Smooth muscle cell (in vitro differentiated cells): Measurements from ENCODE around the gene EXOC3L4. TPM values are rescaled to one million over a fixed set of nuclear protein-coding genes. Genes with fewer than 3 reads are reported as not detected.
A peak's percentile ranks its signal among the peaks of the same experiment; 100 is the strongest.

ENCODE experiments used
- DNase-seq: peaks from one replicate; lab custom pipeline; 2025; ENCODE audit not compliant: unreplicated experiment; lab: John Stamatoyannopoulos, UW
- H2AFZ ChIP-seq: fragments of 200-600 bp; sonication (generic); 2 replicates; pipeline ENCODE4 v1.6.0; 2016; ENCODE audit warnings: antibody characterized with exemption, low read depth, mild to moderate bottlenecking
- H3F3A ChIP-seq: fragments of 200-600 bp; sonication (generic); 2 replicates; pipeline ENCODE4 v1.6.0; 2017; ENCODE audit warnings: antibody characterized with exemption, low read depth
- H3K27ac ChIP-seq: fragments of 200-600 bp; sonication (generic); 2 replicates; pipeline ENCODE4 v1.5.1; 2016; ENCODE audit warnings: low read depth, mild to moderate bottlenecking
- H3K27me3 ChIP-seq: fragments of 200-600 bp; sonication (generic); 2 replicates; pipeline ENCODE4 v1.6.1; 2016; ENCODE audit warnings: low read depth, mild to moderate bottlenecking
- H3K36me3 ChIP-seq: fragments of 200-600 bp; sonication (generic); 2 replicates; pipeline ENCODE4 v1.5.1; 2016; ENCODE audit warnings: low read depth
- H3K4me1 ChIP-seq: fragments of 200-600 bp; sonication (generic); 2 replicates; pipeline ENCODE4 v1.5.1; 2016; ENCODE audit warnings: low read depth
- H3K4me2 ChIP-seq: fragments of 200-600 bp; sonication (generic); 2 replicates; pipeline ENCODE4 v1.6.0; 2016; ENCODE audit warnings: mild to moderate bottlenecking
- H3K4me3 ChIP-seq: fragments of 200-600 bp; sonication (generic); 2 replicates; pipeline ENCODE4 v1.5.1; 2016; ENCODE audit warnings: mild to moderate bottlenecking
- H3K79me2 ChIP-seq: fragments of 200-600 bp; sonication (generic); 2 replicates; pipeline ENCODE4 v1.6.0; 2016; ENCODE audit warnings: low read depth, mild to moderate bottlenecking
- H3K9ac ChIP-seq: fragments of 200-600 bp; sonication (generic); 2 replicates; pipeline ENCODE4 v1.6.0; 2016; ENCODE audit warnings: low read depth
- H3K9me3 ChIP-seq: fragments of 200-600 bp; sonication (generic); replicated peaks from 2 replicates; pipeline ENCODE4 v1.5.1; 2016; ENCODE audit warnings: low read depth
- H4K20me1 ChIP-seq: fragments of 200-600 bp; sonication (generic); 2 replicates; pipeline ENCODE4 v1.6.0; 2016; ENCODE audit warnings: low read depth
- CTCF ChIP-seq: fragments of 200-600 bp; sonication (generic); IDR thresholded peaks from 2 replicates; pipeline ENCODE4 v1.5.1; 2017; ENCODE audit warnings: borderline replicate concordance, mild to moderate bottlenecking, antibody characterized with exemption; ENCODE audit not compliant: insufficient read depth, poor library complexity, severe bottlenecking
- WGBS: methylation state at CpG from one replicate; pipeline ENCODE4 v1.1.7; 2016; ENCODE audit warnings: low lambda C conversion rate; 5-methylcytosine and 5-hydroxymethylcytosine counted together
- polyA plus RNA-seq: library from polyadenylated mRNA; unstranded; fragments of >200 nt; fragmentation: Nextera tagmentation; extraction: Ambion mirVana; gene quantifications from 2 replicates; pipeline ENCODE4 v1.2.1, GENCODE V29; 2016
- total RNA-seq: library from RNA; depleted of rRNA; stranded (reverse); fragments of >200 nt; gene quantifications from 2 replicates; pipeline ENCODE4 v1.2.3, GENCODE V29; 2014

The EXOC3L4 gene
- total and polyA plus RNA-seq, 2 experiments from 2014 or later: not detected

- no peaks in the 10 kb centered on the region for H3K9me3 ChIP-seq
- H3K4me2 ChIP-seq: peak overlapping the region; percentile 80
- H2AFZ ChIP-seq: peak overlapping the region; percentile 43
- H3K9ac ChIP-seq: no peak overlapping the region
- WGBS: 31% methylated on average over 17 of the region's 21 CpGs
- no peak for TF ChIP-seq CTCF
- peak overlapping the region; percentile 49 for H3K4me3 ChIP-seq
- H3K36me3 ChIP-seq: no peaks in the 10 kb centered on the region
- peaks cover 5% of the 10 kb centered on the region for H3K4me1 ChIP-seq
- H3F3A ChIP-seq: peaks cover 8% of the 10 kb centered on the region
- no peak for DNase-seq
- no peaks in the 10 kb centered on the region for H3K27me3 ChIP-seq
- H3K27ac ChIP-seq: peak overlapping the region; percentile 25
- H4K20me1 ChIP-seq: no peaks in the 10 kb centered on the region
- H3K79me2 ChIP-seq: no peaks in the 10 kb centered on the region
These were observed 19.7 kb upstream of the EXOC3L4 start for GRCh38 chr14:103074729-103075367.

GRCh38 chr14:103078420-103078749 lies 16.1 kb upstream of the EXOC3L4 start:
- H3K4me3 ChIP-seq: no peak overlapping the region
- no peaks in the 10 kb centered on the region for H3K27me3 ChIP-seq
- no peak overlapping the region for H3K9ac ChIP-seq
- peak; percentile 63 for TF ChIP-seq CTCF
- H3K27ac ChIP-seq: no peak overlapping the region
- no peaks in the 10 kb centered on the region for H3K4me1 ChIP-seq
- H4K20me1 ChIP-seq: no peaks in the 10 kb centered on the region
- WGBS: 13% methylated on average over 9 of the region's 9 CpGs
- DNase-seq: no peak
- H3F3A ChIP-seq: peaks cover 8% of the 10 kb centered on the region
- H3K9me3 ChIP-seq: no peaks in the 10 kb centered on the region
- H3K4me2 ChIP-seq: no peak overlapping the region
- no peak overlapping the region for H2AFZ ChIP-seq
- no peaks in the 10 kb centered on the region for H3K36me3 ChIP-seq
- no peaks in the 10 kb centered on the region for H3K79me2 ChIP-seq

- Histone ChIP-seq H3K9ac (no peak overlapping the region), H2AFZ (no peak overlapping the region), H3K79me2 (no peaks in the 10 kb centered on the region), H3K4me3 (no peak overlapping the region), H3K27me3 (peaks cover 4% of the 10 kb centered on the region), H3K4me1 (no peaks in the 10 kb centered on the region), H3K27ac (no peak overlapping the region), H3K9me3 (no peaks in the 10 kb centered on the region), H4K20me1 (no peaks in the 10 kb centered on the region), H3K4me2 (no peak overlapping the region), H3F3A (peaks cover 8% of the 10 kb centered on the region), H3K36me3 (no peaks in the 10 kb centered on the region)
- 85% methylated on average over 11 of the region's 11 CpGs for WGBS
- TF ChIP-seq CTCF: no peak
- no peak for DNase-seq
These were observed 15.5 kb upstream of the EXOC3L4 start for GRCh38 chr14:103078860-103079587.
